A673 (cell line): ENCODE data around the gene ZNF335. TPM values are rescaled to one million over a fixed set of nuclear protein-coding genes. Genes with fewer than 3 reads are reported as not detected.

Source experiments
- BruUV-seq: library from RNA; stranded (reverse); fragments of 400-500 nt; replicated peaks from 2 replicates; lab custom pipeline; 2021; lab: Mats Ljungman, UMichigan
- CTCF ChIA-PET: fragments of 300-600 bp; sonication (Branson Sonifier 250); formaldehyde crosslinking; loops from one replicate; lab custom pipeline; 2022; ENCODE audit warnings: antibody characterized with exemption; lab: Charles Lee
- POLR2A ChIA-PET: fragments of 300-600 bp; sonication (Branson Sonifier 250); formaldehyde crosslinking; loops from one replicate; lab custom pipeline; 2022; ENCODE audit warnings: antibody characterized with exemption; ENCODE audit not compliant: low non-redundant PET; lab: Charles Lee
- DNase-seq: peaks from one replicate; pipeline ENCODE4 v3.0.0-alpha.2; 2015; ENCODE audit warnings: low spot score
- H3K27ac ChIP-seq: fragments of 200-600 bp; sonication (generic); 2 replicates; pipeline ENCODE4 v1.5.1; 2016; ENCODE audit warnings: mixed run types, low read depth, mild to moderate bottlenecking, mixed read lengths, antibody characterized with exemption, low read length; ENCODE audit not compliant: poor library complexity, severe bottlenecking
- H3K27me3 ChIP-seq: fragments of 200-600 bp; sonication (generic); replicated peaks from 2 replicates; pipeline ENCODE4 v1.6.1; 2017; ENCODE audit warnings: mixed run types, low read depth, mild to moderate bottlenecking, mixed read lengths, antibody characterized with exemption, low read length; ENCODE audit not compliant: insufficient read depth, poor library complexity
- H3K36me3 ChIP-seq: fragments of 200-600 bp; sonication (generic); 2 replicates; pipeline ENCODE4 v1.6.1; 2016; ENCODE audit warnings: mixed run types, mild to moderate bottlenecking, mixed read lengths, antibody characterized with exemption, low read length; ENCODE audit not compliant: insufficient read depth, poor library complexity, severe bottlenecking
- H3K4me1 ChIP-seq: fragments of 200-600 bp; sonication (generic); 2 replicates; pipeline ENCODE4 v1.6.1; 2017; ENCODE audit warnings: mixed run types, mild to moderate bottlenecking, mixed read lengths, antibody characterized with exemption, low read length; ENCODE audit not compliant: insufficient read depth, poor library complexity, severe bottlenecking
- H3K4me3 ChIP-seq: fragments of 200-600 bp; sonication (generic); 2 replicates; pipeline ENCODE4 v1.5.1; 2016; ENCODE audit warnings: low read depth, mixed run types, mild to moderate bottlenecking, mixed read lengths, low read length; ENCODE audit not compliant: poor library complexity, severe bottlenecking
- H3K9me3 ChIP-seq: fragments of 200-600 bp; sonication (generic); 2 replicates; pipeline ENCODE4 v1.6.1; 2016; ENCODE audit warnings: mixed run types, low read depth, mild to moderate bottlenecking, mixed read lengths, antibody characterized with exemption, low read length; ENCODE audit not compliant: poor library complexity, severe bottlenecking
- CTCF ChIP-seq: fragments of 300-800, 200-600 bp; sonication (generic); conservative IDR thresholded peaks from 2 replicates; pipeline ENCODE4 v1.5.1; 2017; ENCODE audit warnings: low read depth, mild to moderate bottlenecking, antibody characterized with exemption, low read length, moderate library complexity, mixed read lengths
- EZH2 ChIP-seq: fragments of 200-600 bp; sonication (generic); IDR thresholded peaks from 2 replicates; pipeline ENCODE4 v1.6.1; 2017; ENCODE audit warnings: borderline replicate concordance, low read depth, mild to moderate bottlenecking, mixed read lengths, antibody characterized with exemption, low read length; ENCODE audit not compliant: poor library complexity, severe bottlenecking
- intact Hi-C: fragments of 100-400 bp; cut with micrococcal nuclease; formaldehyde crosslinking; loops from one replicate; pipeline ENCODE4 v1.10.0; 2022; ENCODE audit not compliant: unreplicated experiment
- total RNA-seq: library from RNA; stranded (reverse); gene quantifications from 2 replicates; pipeline ENCODE4 v1.2.3, GENCODE V29; 2021

Gene ZNF335
- total RNA-seq, 1 experiment from 2014 or later = 31.9 TPM

- ChIA-PET CTCF (no interaction called here), POLR2A (interaction anchor here (0.8 kb wide), 1 partner anchor 28 kb away, joined by 7 read pairs; no protein-coding TSS in a partner anchor)
- no peaks in the 10 kb centered on the region for H3K9me3 ChIP-seq
- BruUV-seq = no TSS peak
- H3K27me3 ChIP-seq = no peaks in the 10 kb centered on the region
- H3K4me3 ChIP-seq = no peak overlapping the region
- no peaks in the 10 kb centered on the region for H3K36me3 ChIP-seq
- no peak overlapping the region for H3K27ac ChIP-seq
- no peaks in the 10 kb centered on the region for H3K4me1 ChIP-seq
- intact Hi-C loops = no loop called here
- no peak for DNase-seq
- TF ChIP-seq CTCF = no peak
- no peak for TF ChIP-seq EZH2
These were observed 9.3 kb upstream of the ZNF335 start for GRCh38 chr20:45981261-45981660.

- H3K4me3 ChIP-seq = no peak overlapping the region
- H3K36me3 ChIP-seq = no peaks in the 10 kb centered on the region
- no peaks in the 10 kb centered on the region for H3K9me3 ChIP-seq
- intact Hi-C loops = no loop called here
- H3K27ac ChIP-seq = no peak overlapping the region
- H3K27me3 ChIP-seq = no peaks in the 10 kb centered on the region
- POLR2A ChIA-PET = no interaction called here
- TF ChIP-seq EZH2 = no peak
- no peak for TF ChIP-seq CTCF
- no peaks in the 10 kb centered on the region for H3K4me1 ChIP-seq
- no peak for DNase-seq
- CTCF ChIA-PET = interaction anchor here (0.9 kb wide), 1 partner anchor 10 kb away, joined by 3 read pairs; no protein-coding TSS in a partner anchor
- BruUV-seq = no TSS peak
These were observed 4.1 kb upstream of the ZNF335 start for GRCh38 chr20:45976086-45976485.

GRCh38 chr20:45975686-45976085 lies 3.7 kb upstream of the ZNF335 start:
- no peak for DNase-seq
- H3K36me3 ChIP-seq = no peaks in the 10 kb centered on the region
- H3K27ac ChIP-seq = no peak overlapping the region
- peaks cover 2% of the 10 kb centered on the region for H3K4me1 ChIP-seq
- intact Hi-C loops = no loop called here
- no peaks in the 10 kb centered on the region for H3K27me3 ChIP-seq
- CTCF ChIA-PET = interaction anchor here (0.9 kb wide), 1 partner anchor 10 kb away, joined by 3 read pairs; no protein-coding TSS in a partner anchor
- TF ChIP-seq CTCF (no peak), EZH2 (no peak)
- H3K9me3 ChIP-seq = no peaks in the 10 kb centered on the region
- no TSS peak for BruUV-seq
- H3K4me3 ChIP-seq = no peak overlapping the region
- POLR2A ChIA-PET = no interaction called here
